Hypothalamus (tissue), 51 donors: ENCODE results near the gene FOXP1.

Experiments used
- DNase-seq, 51 donors: peaks; one replicate each; lab custom pipeline; 2025; lab: John Stamatoyannopoulos, UW

The FOXP1 gene

GRCh38 chr3:71583566-71584393 is at the start of gene FOXP1:
FOXP1 (minus strand) TSS chr3:71583728; CDS start chr3:71198381, 385,347 bp downstream.
- peak in 50 of 51 donors; percentile 14 to 89 (median 68) for DNase-seq

- no peak for DNase-seq
Observed at GRCh38 chr3:71629711-71630110, 46.2 kb upstream of the FOXP1 start.

- no peak for DNase-seq
Observed at GRCh38 chr3:71629289-71629688, 45.8 kb upstream of the FOXP1 start.

- DNase-seq, result no peak
Observed at GRCh38 chr3:71628522-71628921, 45.0 kb upstream of the FOXP1 start.

GRCh38 chr3:71625676-71626075 is 42.1 kb upstream of the FOXP1 start:
- no peak for DNase-seq

GRCh38 chr3:71621825-71622537 is 38.5 kb upstream of the FOXP1 start:
- no peak for DNase-seq

- no peak for DNase-seq
Observed at GRCh38 chr3:71618538-71618937, 35.0 kb upstream of the FOXP1 start.

GRCh38 chr3:71616571-71617021 is 33.1 kb upstream of the FOXP1 start:
- DNase-seq, result peak in 1 of 51 donors; percentile 28

GRCh38 chr3:71614869-71615268 is 31.3 kb upstream of the FOXP1 start:
- DNase-seq, result no peak

GRCh38 chr3:71614426-71614825 is 30.9 kb upstream of the FOXP1 start:
- no peak for DNase-seq

GRCh38 chr3:71611099-71611498 is 27.6 kb upstream of the FOXP1 start:
- no peak for DNase-seq

- DNase-seq, result no peak
Observed at GRCh38 chr3:71607364-71607763, 23.8 kb upstream of the FOXP1 start.

- no peak for DNase-seq
Observed at GRCh38 chr3:71606582-71606981, 23.1 kb upstream of the FOXP1 start.

GRCh38 chr3:71602256-71602655 is 18.7 kb upstream of the FOXP1 start:
- no peak for DNase-seq

GRCh38 chr3:71601811-71602210 is 18.3 kb upstream of the FOXP1 start:
- no peak for DNase-seq

GRCh38 chr3:71600646-71601288 is 17.2 kb upstream of the FOXP1 start:
- DNase-seq, result no peak

GRCh38 chr3:71599416-71599815 is 15.9 kb upstream of the FOXP1 start:
- DNase-seq, result no peak

- no peak for DNase-seq
Observed at GRCh38 chr3:71598292-71598691, 14.8 kb upstream of the FOXP1 start.

GRCh38 chr3:71597286-71597685 is 13.8 kb upstream of the FOXP1 start:
- DNase-seq, result no peak

GRCh38 chr3:71593106-71593505 is 9.6 kb upstream of the FOXP1 start:
- no peak for DNase-seq

- DNase-seq, result no peak
Observed at GRCh38 chr3:71591101-71591500, 7.6 kb upstream of the FOXP1 start.
